Mucosa of gallbladder (tissue), 1 donor: ENCODE data around the gene CAMK1D. TPM values are rescaled to one million over a fixed set of nuclear protein-coding genes. Genes with fewer than 3 reads are reported as not detected.

ENCODE experiments used
- DNase-seq: peaks from one replicate; pipeline ENCODE4 v3.0.0-alpha.2; 2020; ENCODE audit warnings: low spot score
- total RNA-seq: library from RNA; stranded (reverse); gene quantifications from one replicate; pipeline ENCODE4 v1.2.1, GENCODE V29; 2021
- donor health status: DM: no; HTN: no; CAD: no.

CAMK1D gene
- total RNA-seq, 1 donor from 2014 or later, result 19.4 TPM

DNA sequence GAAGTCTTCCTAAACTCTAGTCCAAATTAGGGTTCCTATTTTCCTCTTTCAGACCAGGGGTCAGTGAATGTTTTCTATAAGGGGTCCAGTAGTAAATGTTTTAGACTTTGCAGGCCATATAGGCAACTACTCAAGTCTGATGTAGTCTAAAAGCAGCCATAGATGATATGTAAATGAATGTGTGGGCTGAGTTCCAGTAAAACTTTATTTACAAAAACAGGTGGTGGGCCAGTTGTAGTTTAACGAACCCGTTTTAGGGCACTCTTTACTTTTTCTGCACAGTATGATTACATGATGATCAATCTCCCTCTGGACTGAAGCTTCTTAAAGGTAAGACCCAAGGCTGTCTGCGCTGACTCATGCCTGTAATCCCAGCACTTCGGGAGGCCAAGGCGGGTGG, 243.6 kb downstream of the CAMK1D start:
- DNase-seq, result no peak

DNA sequence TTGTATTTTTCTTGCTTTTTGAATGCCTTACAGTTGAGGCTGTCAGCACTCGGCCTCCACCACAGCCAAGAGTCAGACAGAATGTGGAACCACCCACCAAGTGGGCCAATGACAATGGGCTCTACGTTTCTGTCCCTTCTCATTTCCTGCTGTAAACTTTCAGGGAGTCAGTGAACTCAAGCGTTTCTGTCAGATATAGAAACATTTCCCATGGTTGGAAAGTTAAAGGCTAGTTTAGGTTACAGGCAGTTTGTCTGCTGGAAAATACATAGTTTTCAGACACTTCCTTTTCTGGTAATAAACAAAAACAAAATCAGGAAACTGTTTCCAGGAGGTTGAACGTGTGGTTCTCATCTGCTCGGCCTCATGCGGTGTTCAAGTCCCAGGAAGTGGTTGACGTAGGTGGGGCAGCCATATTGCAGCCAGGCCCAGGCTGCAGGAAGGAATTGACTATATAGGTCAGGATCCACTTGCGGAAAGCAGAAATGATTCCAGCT, 245.1 kb downstream of the CAMK1D start:
- peak; percentile 17 for DNase-seq

- no peak for DNase-seq
Observed at GRCh38 chr10:12595936-12596576, 246.7 kb downstream of the CAMK1D start.

- no peak for DNase-seq
Observed at GRCh38 chr10:12597176-12597575, 247.8 kb downstream of the CAMK1D start.

DNA sequence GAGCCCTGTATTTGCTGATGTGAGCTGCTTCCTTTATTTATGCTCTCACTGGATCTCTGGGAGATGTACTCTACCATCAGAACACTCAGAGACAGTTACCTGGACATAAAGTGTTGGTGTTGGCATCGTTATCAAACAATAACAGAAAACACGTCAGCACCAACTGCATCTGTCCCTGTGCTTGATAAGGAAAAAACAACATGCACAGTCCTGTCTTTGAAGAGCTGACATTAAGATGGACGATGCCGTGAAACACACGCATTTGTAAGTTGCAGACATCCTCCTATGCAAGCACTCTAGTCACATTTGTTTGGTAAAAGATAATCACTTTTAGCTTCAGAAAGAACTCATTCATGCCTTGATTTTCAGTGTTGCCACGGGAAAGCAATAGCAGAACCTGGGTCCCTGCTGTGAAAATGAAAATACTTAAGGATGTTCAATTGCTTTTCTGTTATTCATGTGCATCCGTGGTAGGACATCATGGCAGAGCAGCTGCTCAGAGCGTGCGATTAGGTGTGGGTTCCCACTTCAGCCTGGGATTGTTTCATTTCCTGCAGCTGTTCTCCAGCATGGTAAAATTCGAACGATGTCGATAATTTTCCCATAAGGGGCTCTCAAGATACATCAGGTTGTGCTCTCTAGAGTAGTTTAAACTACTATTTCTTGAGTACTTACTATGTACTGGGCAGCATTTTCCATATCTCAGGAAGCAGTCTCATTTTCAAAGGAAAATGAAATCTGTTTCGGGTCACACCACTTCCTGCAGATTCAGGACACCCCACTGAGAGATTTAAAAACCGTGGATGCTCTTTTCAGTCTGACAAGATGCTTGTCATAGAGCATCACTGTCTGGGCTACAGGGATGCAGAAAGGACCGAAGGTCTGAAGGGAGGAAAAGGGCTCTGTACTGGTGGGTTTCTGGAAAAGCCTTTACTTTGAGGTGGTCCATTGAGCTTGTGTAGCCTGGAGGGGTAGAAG, 248.7 kb downstream of the CAMK1D start:
- DNase-seq, result no peak

DNA sequence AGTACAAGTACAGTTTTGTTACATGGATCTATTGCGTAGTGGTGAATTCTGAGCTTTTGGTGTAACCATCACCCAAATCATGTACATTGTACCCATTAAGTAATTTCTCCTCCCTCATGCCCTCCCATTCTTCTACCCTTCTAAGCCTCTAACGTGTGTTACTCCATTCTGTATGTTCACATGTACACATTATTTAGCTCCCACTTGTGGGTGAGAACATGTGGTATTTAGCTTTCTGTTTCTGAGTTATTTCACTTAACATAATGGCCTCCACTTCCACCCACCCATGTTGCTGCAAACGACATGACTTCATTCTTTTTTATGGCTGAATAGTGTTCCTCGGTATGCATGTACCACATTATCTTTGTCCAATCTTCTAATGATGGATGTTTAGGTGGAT, 251.3 kb downstream of the CAMK1D start:
- DNase-seq, result no peak

DNA sequence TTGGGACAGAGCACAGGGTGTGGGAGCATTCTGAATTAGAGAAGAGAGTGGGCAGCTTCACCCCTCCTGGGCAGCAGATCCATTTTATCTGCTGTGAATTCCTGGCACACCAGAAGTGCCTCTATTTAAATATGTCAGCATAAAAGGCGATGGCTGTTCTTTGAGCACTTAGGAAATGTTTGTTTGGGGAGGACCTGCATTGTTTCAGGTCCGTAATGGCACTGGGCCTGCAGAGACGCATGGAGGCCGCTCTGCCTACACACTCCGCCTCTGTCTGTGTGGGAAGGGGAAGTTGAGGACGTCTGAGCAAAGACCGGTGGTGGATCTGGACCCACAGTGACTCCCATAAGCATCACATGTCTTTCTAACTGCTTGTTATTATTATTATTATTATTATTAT, 253.2 kb downstream of the CAMK1D start:
- no peak for DNase-seq

DNA sequence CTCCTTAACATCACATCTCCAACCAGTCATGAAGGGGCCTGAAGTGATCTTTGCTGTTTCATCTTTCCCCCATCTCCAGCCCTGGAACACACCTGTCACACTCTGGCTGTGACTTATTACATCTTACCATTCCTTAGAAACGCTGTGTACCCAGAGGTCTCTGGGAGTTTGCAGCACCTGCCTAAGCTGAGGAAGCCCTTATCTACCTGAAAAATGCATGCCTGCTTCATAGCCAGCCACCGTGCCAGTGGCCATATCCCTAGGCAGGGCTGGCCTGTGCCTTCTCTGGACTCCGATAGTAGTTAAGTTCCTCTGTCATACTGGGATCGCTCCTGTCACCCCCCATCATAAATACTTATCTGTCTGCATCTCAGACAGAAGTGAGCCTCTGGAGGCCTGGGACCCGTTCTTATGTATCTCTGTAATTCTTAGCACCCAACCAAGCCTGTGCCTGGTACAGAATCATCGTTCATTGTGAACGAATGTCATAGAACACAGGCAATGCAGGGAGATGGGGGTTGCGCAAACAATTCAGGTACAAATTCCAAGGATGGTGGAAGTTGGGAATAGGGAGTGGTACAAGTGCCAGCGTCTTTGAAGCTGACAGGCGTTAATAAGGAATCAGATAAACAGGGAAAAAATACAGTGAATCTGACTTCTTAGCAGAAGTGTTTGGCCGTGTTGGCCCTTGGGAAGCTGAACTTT, 254.6 kb downstream of the CAMK1D start:
- peak; percentile 76 for DNase-seq

DNA sequence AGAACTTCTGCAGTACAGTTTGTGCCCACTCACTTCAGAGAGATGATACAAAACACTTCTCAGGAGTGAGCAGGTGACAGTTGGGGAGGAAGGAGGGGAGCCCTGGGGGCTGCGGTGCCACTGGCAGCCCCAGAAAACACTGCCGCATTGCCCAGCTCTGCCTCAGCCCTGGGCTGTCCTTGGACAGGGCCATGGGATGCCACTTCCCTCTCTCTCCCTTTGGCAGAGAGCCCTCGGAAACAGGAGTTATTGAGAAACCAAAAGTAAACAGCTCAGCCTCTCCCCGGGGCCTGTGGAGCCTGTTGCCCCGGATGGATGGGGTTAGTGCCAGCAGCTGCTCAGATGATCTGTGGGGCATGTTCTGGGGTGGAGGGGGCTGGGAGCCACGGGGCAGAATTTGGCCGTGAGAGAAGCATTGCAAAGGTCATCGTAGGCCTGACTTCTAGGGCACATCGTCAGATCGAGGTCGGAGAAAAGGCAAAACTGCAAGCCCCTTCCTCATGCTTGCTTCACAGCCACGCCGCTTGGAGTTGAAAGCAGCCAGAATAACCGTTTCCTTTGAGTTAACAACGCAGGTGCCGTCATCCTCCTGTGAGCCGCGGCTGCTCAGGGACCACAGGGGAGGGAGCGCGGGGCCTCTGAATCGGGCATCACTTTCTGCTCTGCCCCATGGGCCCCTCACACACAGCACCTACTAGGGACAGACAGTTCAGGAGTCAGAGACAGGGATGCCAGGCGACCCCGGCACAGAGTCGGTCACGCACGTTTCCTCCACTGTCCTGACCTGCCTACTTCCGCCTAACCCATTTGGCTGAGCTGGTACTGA, 256.4 kb downstream of the CAMK1D start:
- DNase-seq, result peak; percentile 93

DNA sequence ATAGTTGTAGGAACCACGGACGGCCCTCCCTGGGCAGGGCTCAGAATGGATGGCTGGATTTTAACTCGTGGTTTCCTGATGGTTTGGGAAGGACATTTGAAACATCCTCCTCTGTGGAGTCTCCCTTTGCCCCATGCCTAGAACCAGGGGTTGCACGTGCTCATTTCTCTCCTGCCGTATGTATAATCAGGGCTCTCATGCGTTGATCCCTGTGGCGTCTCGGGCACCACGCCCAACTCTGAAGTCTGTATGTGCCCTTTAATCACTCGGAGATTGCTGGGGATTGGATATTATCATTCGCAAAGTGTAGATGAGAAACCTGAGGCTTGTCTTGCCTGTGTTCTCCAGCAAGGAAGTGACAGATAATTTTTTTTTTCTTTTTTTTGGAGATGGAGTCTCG, 257.1 kb downstream of the CAMK1D start:
- peak; percentile 39 for DNase-seq

DNA sequence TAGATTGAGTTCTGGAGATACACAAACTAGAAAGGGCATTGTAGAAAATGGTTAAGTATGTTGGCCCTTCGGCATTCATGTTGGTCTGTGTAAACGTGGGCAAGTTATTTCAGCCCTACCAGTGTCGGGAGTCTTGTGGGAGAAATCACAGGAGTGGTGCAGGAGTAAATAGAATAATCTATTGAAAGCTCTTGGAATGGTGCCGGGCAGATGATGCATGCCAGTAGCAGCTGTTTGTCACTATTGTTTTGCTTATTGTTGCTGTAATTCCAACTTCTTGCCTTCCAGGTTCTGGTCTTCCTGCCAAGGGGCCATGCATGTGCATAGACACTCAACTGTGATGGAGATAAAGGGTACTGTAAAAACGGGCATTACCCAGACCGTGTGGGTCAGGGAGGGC, 259.4 kb downstream of the CAMK1D start:
- DNase-seq, result no peak

DNA sequence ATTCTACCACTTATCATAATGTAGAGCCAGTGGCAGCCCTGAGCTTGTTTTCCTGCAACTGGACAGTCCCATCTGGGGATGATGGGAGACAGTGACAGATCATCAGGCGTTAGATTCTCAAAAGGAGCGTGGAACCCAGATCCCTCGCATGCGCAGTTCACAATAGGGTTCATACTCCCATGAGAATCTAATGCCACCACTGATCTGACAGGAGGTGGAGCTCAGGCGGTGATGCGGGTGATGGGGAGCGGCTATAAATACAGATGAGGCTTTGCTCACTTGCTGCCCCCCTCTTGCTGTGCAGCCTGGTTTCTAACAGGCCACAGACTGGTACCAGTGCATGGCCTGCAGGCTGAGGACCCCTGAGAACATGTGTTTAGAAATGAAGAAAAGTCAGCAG, 260.1 kb downstream of the CAMK1D start:
- no peak for DNase-seq

GRCh38 chr10:12613136-12613535, 263.8 kb downstream of the CAMK1D start:
- DNase-seq, result no peak

- no peak for DNase-seq
Observed at GRCh38 chr10:12614177-12614995, 265.0 kb downstream of the CAMK1D start.

- DNase-seq, result no peak
Observed at GRCh38 chr10:12615296-12616220, 266.2 kb downstream of the CAMK1D start.

- no peak for DNase-seq
Observed at GRCh38 chr10:12617191-12618175, 268.1 kb downstream of the CAMK1D start.

- DNase-seq, result no peak
Observed at GRCh38 chr10:12622016-12622415, 272.7 kb downstream of the CAMK1D start.

DNA sequence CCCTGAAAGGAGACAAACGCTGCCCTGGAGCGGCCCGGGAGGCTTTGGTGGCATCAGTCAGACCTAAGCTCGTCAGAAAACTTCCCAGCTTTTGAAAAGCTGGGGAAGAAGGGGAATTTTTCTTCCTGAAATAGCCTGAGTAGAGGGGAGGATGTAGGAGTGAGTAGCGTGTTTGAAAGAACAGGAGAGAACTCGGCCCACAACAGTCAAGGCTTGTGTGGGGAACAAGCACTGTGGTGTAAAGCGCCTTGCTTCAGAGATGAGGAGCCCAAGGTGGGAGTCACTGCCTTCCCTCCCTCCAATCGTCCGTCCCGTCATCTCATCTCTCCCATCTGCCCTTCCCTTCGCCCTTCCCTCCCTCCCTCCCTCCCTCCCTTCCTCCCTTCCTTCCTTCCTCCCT, 273.3 kb downstream of the CAMK1D start:
- DNase-seq, result no peak
